ENCODE data around the gene PMIS2.

DNA sequence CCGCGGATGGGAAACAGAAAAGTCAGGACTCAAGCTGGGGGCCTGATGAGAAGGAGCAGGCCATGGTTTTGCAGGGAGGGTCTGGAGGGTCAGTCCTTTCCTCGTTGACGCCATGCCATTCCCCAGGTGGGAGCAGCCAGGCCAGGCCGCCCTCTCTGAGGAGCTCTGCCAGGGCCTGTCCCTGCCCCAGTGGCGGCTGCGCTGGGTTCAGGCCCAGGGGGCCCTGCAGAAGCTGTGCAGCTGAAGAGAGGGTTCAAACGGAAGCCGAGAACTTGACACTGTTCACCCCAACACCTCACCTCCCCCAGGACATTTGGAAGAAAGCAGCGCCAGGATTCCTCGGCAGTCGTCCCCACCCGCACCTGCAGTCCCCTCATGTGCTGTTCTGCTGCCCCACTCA, 36.8 kb downstream of the PMIS2 start:
- TF ChIP-seq, protein P1, sequence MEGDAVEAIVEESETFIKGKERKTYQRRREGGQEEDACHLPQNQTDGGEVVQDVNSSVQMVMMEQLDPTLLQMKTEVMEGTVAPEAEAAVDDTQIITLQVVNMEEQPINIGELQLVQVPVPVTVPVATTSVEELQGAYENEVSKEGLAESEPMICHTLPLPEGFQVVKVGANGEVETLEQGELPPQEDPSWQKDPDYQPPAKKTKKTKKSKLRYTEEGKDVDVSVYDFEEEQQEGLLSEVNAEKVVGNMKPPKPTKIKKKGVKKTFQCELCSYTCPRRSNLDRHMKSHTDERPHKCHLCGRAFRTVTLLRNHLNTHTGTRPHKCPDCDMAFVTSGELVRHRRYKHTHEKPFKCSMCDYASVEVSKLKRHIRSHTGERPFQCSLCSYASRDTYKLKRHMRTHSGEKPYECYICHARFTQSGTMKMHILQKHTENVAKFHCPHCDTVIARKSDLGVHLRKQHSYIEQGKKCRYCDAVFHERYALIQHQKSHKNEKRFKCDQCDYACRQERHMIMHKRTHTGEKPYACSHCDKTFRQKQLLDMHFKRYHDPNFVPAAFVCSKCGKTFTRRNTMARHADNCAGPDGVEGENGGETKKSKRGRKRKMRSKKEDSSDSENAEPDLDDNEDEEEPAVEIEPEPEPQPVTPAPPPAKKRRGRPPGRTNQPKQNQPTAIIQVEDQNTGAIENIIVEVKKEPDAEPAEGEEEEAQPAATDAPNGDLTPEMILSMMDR (IDR thresholded peaks at IDR 0.05; ENCODE audit: low read length), result no peak
- no peak for TF ChIP-seq EZH2 (IDR thresholded peaks at IDR 0.05; ENCODE audit: borderline replicate concordance, low read length)

All from OCI-LY1 (cell line).